ENCODE results near the gene SLC4A5. TPM values are rescaled to one million over a fixed set of nuclear protein-coding genes. Genes with fewer than 3 reads are reported as not detected.

The SLC4A5 gene
- total and polyA plus RNA-seq, 7 donors, result under 0.01 to 12.2 (median 1.8) TPM

DNA sequence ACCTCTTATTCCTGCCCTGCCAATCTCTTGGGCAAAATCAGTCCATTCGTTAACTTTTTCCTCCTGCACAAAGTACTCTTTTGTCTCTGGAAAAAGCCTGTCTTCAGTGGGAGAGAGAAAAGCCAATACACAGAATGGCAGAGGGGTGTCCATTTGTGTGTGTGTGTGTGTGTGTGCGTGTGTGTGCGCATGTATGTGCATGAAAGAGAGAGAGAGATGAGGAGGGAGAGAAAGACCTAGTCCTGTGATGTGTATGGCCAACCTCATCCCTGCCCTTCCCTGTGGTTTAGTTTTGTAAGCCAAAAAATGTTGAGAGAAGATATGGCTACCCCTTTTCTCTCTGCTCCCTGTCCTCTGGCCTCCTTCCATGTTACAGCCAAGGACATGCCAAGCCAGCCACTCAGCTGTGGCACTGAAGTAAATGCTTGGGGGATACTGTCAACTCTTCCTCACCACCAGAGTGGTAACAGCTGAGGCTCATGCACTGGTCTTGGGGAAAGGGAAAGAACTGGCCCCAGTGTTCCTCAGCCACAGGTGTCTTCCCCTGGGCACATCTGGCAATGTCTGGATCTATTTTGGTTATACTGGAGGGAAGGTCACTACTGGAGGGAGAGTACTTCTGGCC is 10.6 kb downstream of the SLC4A5 start:
- Histone ChIP-seq H3K4me1 (no peaks in the 10 kb centered on the region), H3K36me3 (peaks cover 0 to 51% (median 5%) of the 10 kb centered on the region in 4 donors), H3K27ac (no peak overlapping the region), H3K9me3 (no peaks in the 10 kb centered on the region), H3K27me3 (no peaks in the 10 kb centered on the region), H3K4me3 (no peak overlapping the region)
- intact Hi-C loops (cut with DNase I), result loop anchor here (10.0 kb wide), 1 partner anchor 508 kb away; the partner anchor contains the start of gene STAMBP
- no peak for DNase-seq
- 96 to 97% methylated on average over 3 of the region's 3 CpGs for WGBS, 2 donors
- TF ChIP-seq POLR2AphosphoS5 (IDR thresholded peaks at IDR 0.05) (no peak), EP300 (IDR thresholded peaks at IDR 0.05) (no peak)

DNA sequence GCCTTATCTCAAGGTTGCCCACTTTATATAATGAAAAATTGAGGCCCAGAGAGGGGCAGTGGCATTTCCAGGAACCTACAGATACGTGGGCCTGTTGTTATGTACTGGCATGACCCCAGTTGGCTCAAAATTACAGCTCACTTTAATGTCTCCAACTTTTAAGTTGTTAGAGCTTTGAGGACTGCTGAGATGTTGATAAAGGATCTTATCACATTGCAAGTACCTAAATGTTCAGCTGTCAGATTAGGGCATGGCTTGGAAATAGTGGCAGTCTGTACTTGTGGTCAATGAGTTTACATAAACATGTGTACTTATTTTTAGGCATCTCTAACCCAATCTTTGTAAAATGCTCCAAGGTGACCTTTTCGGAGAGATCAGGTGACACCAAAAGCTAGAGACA is 14.6 kb downstream of the SLC4A5 start:
- intact Hi-C loops (cut with DNase I), result no loop called here
- H3K36me3 ChIP-seq, result peaks cover 0 to 51% (median 5%) of the 10 kb centered on the region in 4 donors

DNA sequence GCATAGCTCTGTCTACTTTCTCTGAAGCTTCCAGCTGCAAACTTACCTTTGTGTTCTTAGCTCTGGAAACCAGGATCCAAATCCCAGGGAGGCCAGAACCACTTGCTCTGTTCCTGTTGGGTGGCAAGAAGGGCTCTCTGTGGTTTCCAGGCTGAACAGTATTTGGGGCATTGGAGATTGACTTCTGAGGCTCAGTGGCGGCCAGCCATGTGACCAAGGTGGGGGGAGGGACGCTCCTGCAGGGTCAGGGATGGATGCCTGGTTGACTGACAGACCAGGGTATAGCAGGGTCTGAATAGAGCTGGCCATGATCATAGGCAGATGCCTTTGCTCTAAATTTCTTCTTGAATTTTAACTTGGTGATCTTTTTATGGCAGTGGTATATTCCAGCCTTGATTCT is 15.1 kb downstream of the SLC4A5 start:
- H3K27me3 ChIP-seq, result no peaks in the 10 kb centered on the region
- intact Hi-C loops (cut with DNase I), result no loop called here
- TF ChIP-seq POLR2A (IDR thresholded peaks at IDR 0.05) (no peak), POLR2AphosphoS5 (IDR thresholded peaks at IDR 0.05) (no peak), EP300 (IDR thresholded peaks at IDR 0.05) (no peak)
- TF ChIP-seq, protein P1, sequence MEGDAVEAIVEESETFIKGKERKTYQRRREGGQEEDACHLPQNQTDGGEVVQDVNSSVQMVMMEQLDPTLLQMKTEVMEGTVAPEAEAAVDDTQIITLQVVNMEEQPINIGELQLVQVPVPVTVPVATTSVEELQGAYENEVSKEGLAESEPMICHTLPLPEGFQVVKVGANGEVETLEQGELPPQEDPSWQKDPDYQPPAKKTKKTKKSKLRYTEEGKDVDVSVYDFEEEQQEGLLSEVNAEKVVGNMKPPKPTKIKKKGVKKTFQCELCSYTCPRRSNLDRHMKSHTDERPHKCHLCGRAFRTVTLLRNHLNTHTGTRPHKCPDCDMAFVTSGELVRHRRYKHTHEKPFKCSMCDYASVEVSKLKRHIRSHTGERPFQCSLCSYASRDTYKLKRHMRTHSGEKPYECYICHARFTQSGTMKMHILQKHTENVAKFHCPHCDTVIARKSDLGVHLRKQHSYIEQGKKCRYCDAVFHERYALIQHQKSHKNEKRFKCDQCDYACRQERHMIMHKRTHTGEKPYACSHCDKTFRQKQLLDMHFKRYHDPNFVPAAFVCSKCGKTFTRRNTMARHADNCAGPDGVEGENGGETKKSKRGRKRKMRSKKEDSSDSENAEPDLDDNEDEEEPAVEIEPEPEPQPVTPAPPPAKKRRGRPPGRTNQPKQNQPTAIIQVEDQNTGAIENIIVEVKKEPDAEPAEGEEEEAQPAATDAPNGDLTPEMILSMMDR (IDR thresholded peaks at IDR 0.05), result no peak
- peaks cover 0 to 51% (median 5%) of the 10 kb centered on the region in 4 donors for H3K36me3 ChIP-seq
- no peak for DNase-seq
- no peak overlapping the region for H3K27ac ChIP-seq
- H3K4me1 ChIP-seq, result no peaks in the 10 kb centered on the region
- 85 to 94% methylated on average over 2 of the region's 2 CpGs for WGBS, 2 donors
- H3K4me3 ChIP-seq, result no peak overlapping the region
- H3K9me3 ChIP-seq, result no peaks in the 10 kb centered on the region

More for the DNA sequence above, 14.6 kb downstream of the SLC4A5 start:
- no peak for DNase-seq
- H3K9me3 ChIP-seq, result no peaks in the 10 kb centered on the region
- H3K27ac ChIP-seq, result no peak overlapping the region
- no peaks in the 10 kb centered on the region for H3K27me3 ChIP-seq
- TF ChIP-seq EP300 (IDR thresholded peaks at IDR 0.05), result no peak
- no peak for TF ChIP-seq POLR2AphosphoS5 (IDR thresholded peaks at IDR 0.05)
- TF ChIP-seq, protein P1 (IDR thresholded peaks at IDR 0.05), result no peak
- TF ChIP-seq POLR2A (IDR thresholded peaks at IDR 0.05), result no peak
- 80 to 83% methylated on average over 2 of the region's 2 CpGs for WGBS, 2 donors
- H3K4me3 ChIP-seq, result no peak overlapping the region
- no peaks in the 10 kb centered on the region for H3K4me1 ChIP-seq

DNA sequence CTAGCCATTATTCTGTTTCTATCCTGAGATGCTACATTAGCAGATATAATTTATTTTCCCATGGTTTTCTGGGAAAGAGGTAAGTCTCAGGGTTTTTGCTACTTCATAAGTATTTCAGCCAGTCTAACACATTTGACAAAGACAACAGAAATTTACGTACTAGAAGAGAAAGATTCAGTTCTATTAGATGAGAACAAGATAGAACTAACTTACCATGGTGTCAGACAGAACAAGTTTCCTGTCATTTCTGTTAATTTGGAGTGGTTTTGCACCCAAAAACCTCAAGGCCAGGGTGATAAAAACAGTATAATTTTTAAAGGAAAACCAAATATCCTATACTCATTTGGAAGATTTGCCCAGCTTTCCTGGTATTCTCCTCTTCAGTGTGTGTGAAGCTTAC is 15.6 kb downstream of the SLC4A5 start:
- peaks cover 0 to 47% (median 5%) of the 10 kb centered on the region in 4 donors for H3K36me3 ChIP-seq
- no peaks in the 10 kb centered on the region for H3K27me3 ChIP-seq
- DNase-seq, result no peak
- H3K9me3 ChIP-seq, result no peaks in the 10 kb centered on the region
- no peak for TF ChIP-seq POLR2A (IDR thresholded peaks at IDR 0.05)
- TF ChIP-seq POLR2AphosphoS5 (IDR thresholded peaks at IDR 0.05), result no peak
- TF ChIP-seq, protein P1 (IDR thresholded peaks at IDR 0.05), result no peak
- no peak overlapping the region for H3K27ac ChIP-seq
- intact Hi-C loops (cut with DNase I), result no loop called here
- no peak overlapping the region for H3K4me3 ChIP-seq
- 91 to 97% methylated on average over 1 of the region's 1 CpG for WGBS, 2 donors
- no peaks in the 10 kb centered on the region for H3K4me1 ChIP-seq

DNA sequence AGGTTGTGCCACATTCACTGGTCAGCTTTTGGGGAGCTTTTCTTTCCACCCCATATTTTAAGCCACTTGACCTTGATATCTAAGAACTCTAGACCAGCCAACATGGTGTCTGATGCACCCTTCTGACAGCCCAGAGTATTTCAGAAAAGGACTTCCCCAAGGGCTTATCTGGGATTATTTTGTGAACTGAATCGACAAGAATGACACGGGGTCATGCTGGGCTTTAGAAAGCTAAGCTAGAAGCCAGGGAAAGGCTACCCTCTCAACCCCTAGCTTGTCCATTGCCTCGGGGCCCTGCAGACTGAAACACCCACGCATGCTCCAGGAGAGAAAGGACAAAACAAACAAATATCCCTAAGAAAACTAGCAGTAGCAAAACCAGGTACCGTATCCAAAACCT is 16.0 kb downstream of the SLC4A5 start:
- H3K27ac ChIP-seq, result no peak overlapping the region
- no peaks in the 10 kb centered on the region for H3K4me1 ChIP-seq
- no peaks in the 10 kb centered on the region for H3K9me3 ChIP-seq
- no peaks in the 10 kb centered on the region for H3K27me3 ChIP-seq
- no peak overlapping the region for H3K4me3 ChIP-seq
- no peak for DNase-seq
- WGBS, 2 donors, result 86 to 90% methylated on average over 5 of the region's 5 CpGs
- peaks cover 0 to 43% (median 4%) of the 10 kb centered on the region in 4 donors for H3K36me3 ChIP-seq
- intact Hi-C loops (cut with DNase I), result no loop called here
- TF ChIP-seq POLR2AphosphoS5 (IDR thresholded peaks at IDR 0.05), result no peak
- TF ChIP-seq EP300 (IDR thresholded peaks at IDR 0.05), result no peak
- TF ChIP-seq, protein P1 (IDR thresholded peaks at IDR 0.05), result no peak
- TF ChIP-seq POLR2A (IDR thresholded peaks at IDR 0.05), result no peak
